KOPT-K1 (cell line): ENCODE data around the gene RSRC1.
"Not testable (repeated sequence)": the region's sequence is repeated elsewhere in the genome, so short reads cannot be mapped to it uniquely, and the experiment has no call there.

Source experiments
- H3K27ac ChIP-seq: fragments of 200-600 bp; sonication (generic); 2 replicates; pipeline ENCODE4 v1.5.1; 2016; ENCODE audit warnings: antibody characterized with exemption, mild to moderate bottlenecking, low read depth, low read length; ENCODE audit not compliant: poor library complexity, severe bottlenecking
- H3K36me3 ChIP-seq: fragments of 200-600 bp; sonication (generic); 2 replicates; pipeline ENCODE4 v1.5.1; 2017; ENCODE audit warnings: antibody characterized with exemption, mild to moderate bottlenecking, low read length, moderate library complexity; ENCODE audit not compliant: insufficient read depth
- H3K9me3 ChIP-seq: fragments of 200-600 bp; sonication (generic); 2 replicates; pipeline ENCODE4 v1.5.1; 2017; ENCODE audit warnings: antibody characterized with exemption, low read length, mild to moderate bottlenecking; ENCODE audit not compliant: insufficient read depth, poor library complexity, severe bottlenecking

Gene RSRC1, protein sequence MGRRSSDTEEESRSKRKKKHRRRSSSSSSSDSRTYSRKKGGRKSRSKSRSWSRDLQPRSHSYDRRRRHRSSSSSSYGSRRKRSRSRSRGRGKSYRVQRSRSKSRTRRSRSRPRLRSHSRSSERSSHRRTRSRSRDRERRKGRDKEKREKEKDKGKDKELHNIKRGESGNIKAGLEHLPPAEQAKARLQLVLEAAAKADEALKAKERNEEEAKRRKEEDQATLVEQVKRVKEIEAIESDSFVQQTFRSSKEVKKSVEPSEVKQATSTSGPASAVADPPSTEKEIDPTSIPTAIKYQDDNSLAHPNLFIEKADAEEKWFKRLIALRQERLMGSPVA

DNA sequence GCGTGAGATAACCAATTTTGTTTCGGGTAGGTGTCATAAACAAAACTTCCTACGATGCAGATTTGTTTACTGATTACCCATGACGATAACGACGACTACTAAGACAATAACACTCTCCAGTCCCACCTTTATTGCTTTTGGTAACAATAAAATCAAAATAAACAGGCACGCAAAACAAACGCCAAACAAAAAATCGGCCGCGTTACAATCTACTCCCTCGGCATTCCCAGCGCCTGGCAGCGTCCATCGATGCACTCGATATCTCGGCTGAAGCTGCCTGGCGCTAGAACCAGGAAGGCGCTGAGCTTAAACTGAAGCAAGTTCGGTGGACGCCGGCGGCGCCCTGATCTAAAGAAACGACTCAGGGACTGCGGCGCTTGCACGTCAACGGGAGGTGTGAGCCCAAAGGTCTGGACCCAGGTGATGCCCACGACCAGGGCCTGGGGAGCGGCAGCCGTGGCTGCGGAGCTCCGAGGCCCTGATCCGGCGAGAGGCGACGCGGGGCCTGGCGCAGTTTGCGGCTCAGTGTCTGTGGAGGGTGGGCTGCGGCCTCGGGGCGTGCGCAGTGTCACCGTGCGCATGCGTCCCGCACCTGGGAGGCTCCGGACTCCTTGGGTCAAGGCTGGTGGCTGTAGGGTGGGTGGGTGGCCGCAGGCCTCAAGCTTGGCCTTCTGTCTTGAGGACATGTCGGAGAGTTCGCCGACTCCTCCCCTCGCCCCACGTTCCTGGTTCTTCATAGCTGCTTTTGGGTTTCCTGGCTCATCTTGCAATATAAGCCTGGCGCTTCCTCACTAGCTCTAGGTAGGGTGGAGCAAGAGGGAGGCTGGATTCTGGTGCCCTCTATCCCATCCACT lies at the start of gene RSRC1:
Gene RSRC1 (plus strand): TSS at position 286 of the 854 bp plus-strand sequence. CDS start 12,016 bp downstream, outside the sequence.
- Histone ChIP-seq H3K9me3 (peaks cover 19% of the 10 kb centered on the region), H3K27ac (peak within 1 kb of the TSS; percentile 81), H3K36me3 (no peaks in the 10 kb centered on the region)

DNA sequence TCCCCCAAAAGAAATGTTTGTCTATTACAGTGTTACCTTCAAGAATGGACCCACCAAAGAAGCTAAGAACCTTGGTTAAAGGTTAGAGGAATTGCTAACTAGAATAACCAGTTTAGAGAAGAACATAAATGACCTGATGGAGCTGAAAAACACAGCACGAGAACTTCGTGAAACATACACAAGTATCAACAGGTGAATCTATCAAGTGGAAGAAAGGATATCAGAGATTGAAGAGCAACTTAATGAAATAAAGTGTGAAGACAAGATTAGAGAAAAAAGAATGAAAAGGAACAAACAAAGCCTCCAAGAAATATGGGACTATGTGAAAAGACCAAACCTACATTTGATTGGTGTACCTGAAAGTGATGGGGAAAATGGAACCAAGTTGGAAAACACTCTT lies 44.3 kb upstream of the RSRC1 start:
- not testable (repeated sequence) for H3K36me3 ChIP-seq, H3K27ac ChIP-seq, H3K9me3 ChIP-seq

DNA sequence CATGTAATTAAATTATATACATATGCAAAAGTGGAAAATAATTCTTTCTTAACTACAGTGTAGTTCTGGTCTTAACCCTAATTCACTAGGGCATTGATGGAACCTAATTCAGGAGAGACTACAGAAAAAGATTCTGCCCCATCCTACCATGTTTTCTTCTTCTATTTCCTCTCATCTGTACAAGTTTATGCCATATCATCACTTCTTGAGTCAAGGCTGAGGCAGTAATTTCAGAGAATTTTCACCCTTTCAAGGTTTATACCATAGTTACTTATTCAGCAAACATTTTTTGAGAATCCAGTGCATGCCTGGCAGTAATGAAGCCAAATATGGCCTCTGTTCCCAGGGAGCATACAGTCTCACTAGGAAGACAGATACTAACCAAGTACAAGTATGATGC lies 37.1 kb upstream of the RSRC1 start:
- no peaks in the 10 kb centered on the region for H3K36me3 ChIP-seq
- no peak overlapping the region for H3K27ac ChIP-seq
- H3K9me3 ChIP-seq = no peaks in the 10 kb centered on the region

DNA sequence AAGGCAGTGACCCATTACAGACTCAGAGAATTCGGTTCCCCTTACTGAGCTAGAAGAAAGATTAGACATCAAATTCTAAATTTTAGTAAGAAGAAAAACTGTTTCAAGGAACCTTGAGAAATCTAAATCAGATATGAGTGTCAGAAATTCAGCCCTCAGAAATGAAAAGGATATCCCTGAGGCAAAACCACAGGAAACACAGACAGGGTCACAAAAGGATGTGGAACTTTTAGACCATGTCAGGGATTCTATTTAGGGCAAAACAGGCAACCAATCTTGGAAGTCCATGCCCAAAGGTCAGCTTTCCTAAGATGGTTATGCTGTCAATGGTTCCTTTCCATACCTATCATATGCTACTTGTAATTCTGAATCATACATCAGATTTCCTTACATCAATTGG lies 35.3 kb upstream of the RSRC1 start:
- Histone ChIP-seq H3K27ac (no peak overlapping the region), H3K36me3 (no peaks in the 10 kb centered on the region), H3K9me3 (no peaks in the 10 kb centered on the region)

DNA sequence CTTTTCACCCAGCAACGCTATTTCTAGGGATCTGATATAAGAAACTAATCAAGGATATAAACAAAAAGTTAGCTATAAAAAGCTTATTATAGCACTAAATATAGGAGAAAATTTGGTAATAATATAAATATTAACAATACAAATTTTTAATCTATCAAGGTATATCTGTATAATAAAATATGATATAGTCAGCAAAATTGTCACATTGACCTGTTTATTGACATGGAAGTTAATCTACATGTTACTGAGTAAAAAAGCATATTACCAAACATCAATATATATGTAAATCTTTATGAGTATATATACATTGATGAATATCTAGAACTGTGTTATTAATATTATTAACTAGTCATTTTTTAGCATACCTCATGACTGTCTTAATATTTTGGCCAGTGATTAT lies 30.3 kb upstream of the RSRC1 start:
- H3K36me3 ChIP-seq = no peaks in the 10 kb centered on the region
- H3K27ac ChIP-seq = no peak overlapping the region
- H3K9me3 ChIP-seq = no peaks in the 10 kb centered on the region

DNA sequence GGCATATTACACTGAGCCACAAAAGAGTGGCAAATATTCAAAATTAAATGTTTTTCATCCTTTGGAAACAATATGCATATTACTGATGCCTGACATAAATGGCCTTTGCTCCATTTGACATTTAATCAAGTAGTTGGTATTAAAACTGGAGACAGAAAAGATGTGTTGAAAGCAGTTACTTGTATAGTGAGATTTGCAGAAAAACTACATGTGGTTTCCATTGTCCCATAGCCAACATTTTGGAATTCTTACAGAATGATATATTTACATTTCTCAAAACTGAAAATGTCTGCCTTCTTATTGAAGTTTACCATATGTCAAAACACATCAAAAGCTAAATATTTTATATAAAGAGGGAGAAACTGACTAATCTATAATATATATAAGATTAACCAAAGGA lies 25.2 kb upstream of the RSRC1 start:
- Histone ChIP-seq H3K36me3 (no peaks in the 10 kb centered on the region), H3K9me3 (no peaks in the 10 kb centered on the region), H3K27ac (no peak overlapping the region)

DNA sequence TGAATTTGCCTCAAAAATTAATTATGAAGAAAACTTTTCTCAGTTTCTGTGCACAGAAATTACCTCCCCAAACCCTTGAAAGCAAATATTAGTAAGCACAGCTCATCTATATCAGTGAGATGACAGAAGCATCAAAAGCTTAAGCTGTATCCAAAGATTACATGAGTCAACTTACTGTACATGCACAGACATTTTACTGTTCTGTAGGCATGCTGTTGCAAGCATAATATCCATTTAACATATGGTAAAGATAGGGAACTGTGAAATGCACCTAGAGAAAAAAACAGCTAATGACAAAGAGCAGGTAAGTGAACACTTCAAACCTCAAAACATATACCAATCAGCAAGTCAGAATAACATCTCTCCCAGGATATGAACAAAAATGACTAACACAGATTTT lies 24.5 kb upstream of the RSRC1 start:
- H3K36me3 ChIP-seq = no peaks in the 10 kb centered on the region
- no peak overlapping the region for H3K27ac ChIP-seq
- no peaks in the 10 kb centered on the region for H3K9me3 ChIP-seq

DNA sequence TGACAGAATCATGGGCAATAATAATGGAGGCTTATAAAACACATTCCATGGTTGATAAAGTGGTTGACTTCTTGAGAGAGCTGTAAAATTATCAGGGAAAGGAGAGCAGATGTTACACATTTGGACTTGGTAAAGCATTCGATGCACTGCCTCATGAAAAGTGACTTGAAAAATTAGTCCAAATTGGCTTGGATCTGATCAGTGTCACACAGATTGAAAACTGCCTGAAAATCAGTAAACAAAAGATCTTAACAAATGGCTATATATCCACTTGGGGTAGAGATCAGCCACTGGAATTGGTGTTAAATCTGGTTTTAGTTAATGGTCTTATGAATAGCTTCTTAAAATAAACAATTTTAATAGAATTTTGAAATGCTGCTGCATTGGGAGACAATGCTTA lies 24.0 kb upstream of the RSRC1 start:
- Histone ChIP-seq H3K27ac (no peak overlapping the region), H3K9me3 (no peaks in the 10 kb centered on the region), H3K36me3 (no peaks in the 10 kb centered on the region)

DNA sequence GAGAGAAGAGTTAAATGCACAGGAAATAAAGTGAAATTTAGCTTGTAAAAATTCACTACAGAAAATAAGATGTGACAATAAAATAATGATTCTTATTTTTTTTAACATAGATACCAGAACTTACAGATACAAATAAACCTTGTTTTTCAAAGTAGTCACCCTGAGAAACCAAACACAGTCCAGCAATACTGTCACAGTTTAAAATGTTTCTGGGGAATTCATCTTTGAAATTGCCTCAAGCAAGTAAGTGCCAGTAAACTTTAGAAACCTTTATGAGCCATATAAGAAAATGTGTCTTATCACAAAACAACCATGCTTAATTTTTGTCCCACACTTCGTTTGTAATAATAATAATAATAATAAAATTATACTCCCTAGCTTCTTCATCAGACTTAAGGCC lies 23.5 kb upstream of the RSRC1 start:
- Histone ChIP-seq H3K36me3 (no peaks in the 10 kb centered on the region), H3K27ac (no peak overlapping the region), H3K9me3 (no peaks in the 10 kb centered on the region)

DNA sequence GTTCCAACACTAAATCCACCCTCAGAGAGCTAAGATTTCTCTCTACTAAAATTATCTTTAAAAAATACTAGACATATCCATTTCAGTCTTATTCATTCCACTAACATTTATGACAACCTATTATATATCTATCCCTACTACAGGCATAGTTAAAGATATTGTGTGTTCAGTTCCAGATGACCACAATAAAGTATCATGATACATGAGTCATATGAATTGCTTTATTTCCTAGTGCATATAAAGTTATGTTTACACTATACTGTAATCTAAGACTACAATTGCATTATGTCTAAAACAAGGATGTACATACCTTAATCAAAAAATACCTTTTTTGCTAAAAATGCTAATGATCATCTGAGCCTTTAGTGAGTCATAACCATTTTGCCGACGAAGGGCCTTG lies 23.1 kb upstream of the RSRC1 start:
- no peaks in the 10 kb centered on the region for H3K9me3 ChIP-seq
- H3K36me3 ChIP-seq = no peaks in the 10 kb centered on the region
- H3K27ac ChIP-seq = no peak overlapping the region

DNA sequence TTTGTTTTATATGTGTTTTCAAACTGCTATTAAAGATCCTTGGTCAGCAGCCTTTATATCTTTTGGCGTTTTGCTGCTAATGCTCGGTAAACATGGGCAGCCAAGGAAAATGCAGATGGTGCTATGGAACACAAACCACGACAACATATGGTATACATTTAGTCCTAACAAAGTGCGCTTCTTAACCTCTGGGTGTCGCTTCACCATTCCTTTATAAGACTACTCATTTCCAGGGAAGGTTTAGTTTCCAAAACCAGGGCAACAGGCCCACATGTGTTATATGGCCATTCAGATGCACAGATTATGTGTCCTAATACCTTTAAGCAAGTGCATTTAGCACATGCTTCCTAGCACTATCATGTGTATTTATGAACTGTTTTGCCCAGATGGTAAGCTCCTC lies 18.4 kb upstream of the RSRC1 start:
- peaks cover 6% of the 10 kb centered on the region for H3K9me3 ChIP-seq
- H3K27ac ChIP-seq = no peak overlapping the region
- no peaks in the 10 kb centered on the region for H3K36me3 ChIP-seq

DNA sequence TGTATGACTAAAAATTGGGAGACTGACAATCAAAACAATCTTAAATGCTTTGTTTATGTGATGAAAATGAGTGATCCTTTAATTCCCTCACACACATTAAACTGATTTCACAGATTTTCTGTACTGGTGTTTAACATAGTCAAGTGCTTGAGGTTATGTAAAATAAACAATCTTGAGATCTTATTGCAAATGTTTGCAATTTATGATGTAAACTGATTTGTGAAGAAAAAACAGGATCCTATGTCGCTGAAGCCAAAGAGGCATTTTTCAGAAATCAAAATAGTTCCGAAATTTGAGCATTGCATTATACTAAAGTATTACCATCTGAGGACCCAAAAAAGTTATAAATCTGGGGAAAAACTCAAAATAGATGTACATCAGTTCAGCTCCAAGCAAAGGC lies 16.4 kb upstream of the RSRC1 start:
- Histone ChIP-seq H3K27ac (no peak overlapping the region), H3K36me3 (no peaks in the 10 kb centered on the region), H3K9me3 (peaks cover 15% of the 10 kb centered on the region)

DNA sequence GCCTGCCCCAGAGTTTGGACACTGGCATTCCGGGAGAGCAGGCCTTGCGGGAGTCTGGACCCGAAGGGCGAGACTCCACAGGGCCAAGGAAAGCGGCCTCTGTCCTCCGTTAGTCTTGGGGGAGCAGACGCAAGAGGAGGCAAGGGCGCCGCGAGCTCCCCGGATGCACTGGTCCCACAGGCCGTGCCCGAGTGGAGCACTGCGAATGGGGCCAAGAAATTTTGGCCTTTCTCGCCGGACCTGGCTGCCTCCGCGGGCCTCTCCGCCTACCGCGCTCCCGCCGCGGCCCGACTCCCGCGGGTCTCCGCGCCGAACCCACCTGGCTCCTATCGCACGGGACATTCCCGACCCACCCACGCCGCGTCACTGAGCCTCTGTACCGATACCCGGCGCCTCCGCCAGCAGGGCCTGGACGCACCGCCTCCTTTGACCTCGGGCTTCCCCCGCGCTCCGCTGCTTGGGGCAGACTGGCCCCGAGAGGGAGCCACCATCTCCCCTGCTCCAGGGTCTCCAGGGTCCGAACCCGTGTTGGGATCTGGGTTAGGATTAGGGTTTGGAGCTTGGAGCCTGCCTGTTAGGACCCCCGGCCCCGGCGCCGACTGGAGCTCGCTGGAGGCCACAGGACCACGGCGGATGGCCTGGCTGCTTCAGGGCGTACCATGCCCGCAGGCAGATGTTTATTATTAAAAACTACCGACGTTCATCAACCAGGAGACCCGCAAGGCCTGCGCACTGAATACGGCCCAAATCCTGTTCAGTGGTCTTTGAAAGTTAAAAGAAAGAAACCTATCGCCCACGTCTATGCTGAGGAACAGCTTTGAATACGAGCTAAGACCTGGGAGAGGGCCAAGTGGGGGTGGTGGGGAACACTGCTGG lies 15.4 kb upstream of the RSRC1 start:
- peaks cover 15% of the 10 kb centered on the region for H3K9me3 ChIP-seq
- H3K36me3 ChIP-seq = no peaks in the 10 kb centered on the region
- no peak overlapping the region for H3K27ac ChIP-seq

DNA sequence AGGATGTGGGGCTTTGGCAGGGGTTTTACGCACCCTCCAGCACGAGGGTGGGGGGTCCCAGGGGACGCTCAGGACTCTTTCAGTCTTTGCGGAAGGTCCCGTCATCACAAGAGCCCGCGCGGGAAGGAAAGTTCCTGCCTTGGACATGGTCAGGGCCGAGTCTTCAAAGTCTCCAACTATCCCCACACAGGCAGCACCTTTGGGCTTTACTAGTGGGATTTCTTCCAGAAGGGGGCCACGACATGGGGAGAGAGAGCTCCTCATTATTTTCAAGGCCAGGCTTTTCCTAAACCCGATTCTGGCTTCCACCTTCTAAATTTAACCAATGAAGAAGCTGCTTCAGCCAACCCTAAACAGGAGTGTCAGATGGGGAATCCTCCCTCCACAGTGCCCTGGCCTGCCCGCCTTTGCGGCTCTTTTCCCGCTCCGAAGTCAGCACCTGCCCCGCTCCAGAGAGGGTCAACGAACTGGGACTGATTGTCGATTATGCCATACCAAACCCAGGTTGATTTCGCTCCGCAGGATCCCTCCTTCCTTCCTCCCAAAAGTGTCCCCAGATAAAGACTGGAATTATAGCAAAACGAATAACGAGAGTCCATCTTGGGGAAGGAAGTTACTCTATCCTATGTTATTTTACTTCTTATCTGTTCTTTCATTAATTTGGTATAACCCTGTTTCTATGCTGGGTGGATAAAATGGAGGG lies 14.6 kb upstream of the RSRC1 start:
- peaks cover 15% of the 10 kb centered on the region for H3K9me3 ChIP-seq

More for the DNA sequence above, 14.6 kb upstream of the RSRC1 start:
- Histone ChIP-seq H3K36me3 (no peaks in the 10 kb centered on the region), H3K27ac (no peak overlapping the region)
